ENCODE data around the gene TRA2A.

TRA2A gene

DNA sequence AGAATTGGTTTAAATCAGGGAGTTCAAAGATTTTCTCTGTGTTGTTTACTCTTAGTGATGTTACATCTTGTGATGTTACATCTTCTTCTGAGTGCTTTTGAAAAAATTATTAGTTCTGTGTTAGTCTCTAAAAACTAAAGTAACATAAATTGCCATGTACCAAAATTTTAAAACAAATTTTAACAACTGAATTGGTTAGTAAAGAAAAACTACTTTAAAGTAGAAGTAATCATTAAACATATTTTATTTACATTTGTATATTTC is 56.3 kb downstream of the TRA2A start:
- Histone ChIP-seq H3K4me3 (ENCODE audit: low read depth, low read length) (no peak overlapping the region), H2AFZ (no peak overlapping the region), H3K4me1 (no peaks in the 10 kb centered on the region), H3K27ac (no peak overlapping the region), H3K9ac (no peak overlapping the region), H3K27me3 (ENCODE audit: control insufficient read depth, insufficient read depth, low read length) (peaks cover 20% of the 10 kb centered on the region), H3K9me3 (ENCODE audit: control insufficient read depth, low read length) (peaks cover 3% of the 10 kb centered on the region), H3K79me2 (no peaks in the 10 kb centered on the region), H3K4me2 (ENCODE audit: low read length) (no peak overlapping the region), H3K36me3 (ENCODE audit: control insufficient read depth, insufficient read depth, low read length) (no peaks in the 10 kb centered on the region)
- TF ChIP-seq, protein P1, sequence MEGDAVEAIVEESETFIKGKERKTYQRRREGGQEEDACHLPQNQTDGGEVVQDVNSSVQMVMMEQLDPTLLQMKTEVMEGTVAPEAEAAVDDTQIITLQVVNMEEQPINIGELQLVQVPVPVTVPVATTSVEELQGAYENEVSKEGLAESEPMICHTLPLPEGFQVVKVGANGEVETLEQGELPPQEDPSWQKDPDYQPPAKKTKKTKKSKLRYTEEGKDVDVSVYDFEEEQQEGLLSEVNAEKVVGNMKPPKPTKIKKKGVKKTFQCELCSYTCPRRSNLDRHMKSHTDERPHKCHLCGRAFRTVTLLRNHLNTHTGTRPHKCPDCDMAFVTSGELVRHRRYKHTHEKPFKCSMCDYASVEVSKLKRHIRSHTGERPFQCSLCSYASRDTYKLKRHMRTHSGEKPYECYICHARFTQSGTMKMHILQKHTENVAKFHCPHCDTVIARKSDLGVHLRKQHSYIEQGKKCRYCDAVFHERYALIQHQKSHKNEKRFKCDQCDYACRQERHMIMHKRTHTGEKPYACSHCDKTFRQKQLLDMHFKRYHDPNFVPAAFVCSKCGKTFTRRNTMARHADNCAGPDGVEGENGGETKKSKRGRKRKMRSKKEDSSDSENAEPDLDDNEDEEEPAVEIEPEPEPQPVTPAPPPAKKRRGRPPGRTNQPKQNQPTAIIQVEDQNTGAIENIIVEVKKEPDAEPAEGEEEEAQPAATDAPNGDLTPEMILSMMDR (IDR thresholded peaks at IDR 0.05), result no peak

GRCh38 chr7:23474829-23475575 is 56.8 kb downstream of the TRA2A start:
- Histone ChIP-seq H3K79me2 (no peaks in the 10 kb centered on the region), H3K9me3 (ENCODE audit: control insufficient read depth, low read length) (peaks cover 8% of the 10 kb centered on the region), H3K4me3 (ENCODE audit: low read depth, low read length) (no peak overlapping the region), H3K9ac (no peak overlapping the region), H3K4me1 (no peaks in the 10 kb centered on the region), H3K4me2 (ENCODE audit: low read length) (no peak overlapping the region), H3K27me3 (ENCODE audit: control insufficient read depth, insufficient read depth, low read length) (peaks cover 25% of the 10 kb centered on the region), H2AFZ (no peak overlapping the region), H3K36me3 (ENCODE audit: control insufficient read depth, insufficient read depth, low read length) (no peaks in the 10 kb centered on the region), H3K27ac (no peak overlapping the region)
- TF ChIP-seq, protein P1 (IDR thresholded peaks at IDR 0.05), result no peak

GRCh38 chr7:23474094-23474828 is 57.5 kb downstream of the TRA2A start:
- Histone ChIP-seq H3K27me3 (ENCODE audit: control insufficient read depth, insufficient read depth, low read length) (peaks cover 27% of the 10 kb centered on the region), H3K36me3 (ENCODE audit: control insufficient read depth, insufficient read depth, low read length) (no peaks in the 10 kb centered on the region), H3K9ac (no peak overlapping the region), H3K4me2 (ENCODE audit: low read length) (no peak overlapping the region), H3K9me3 (ENCODE audit: control insufficient read depth, low read length) (peaks cover 9% of the 10 kb centered on the region), H3K4me3 (ENCODE audit: low read depth, low read length) (no peak overlapping the region), H2AFZ (no peak overlapping the region), H3K79me2 (no peaks in the 10 kb centered on the region), H3K4me1 (no peaks in the 10 kb centered on the region), H3K27ac (no peak overlapping the region)
- TF ChIP-seq, protein P1 (IDR thresholded peaks at IDR 0.05), result no peak

GRCh38 chr7:23473844-23474093 is 58.0 kb downstream of the TRA2A start:
- Histone ChIP-seq H3K79me2 (no peaks in the 10 kb centered on the region), H3K27ac (no peak overlapping the region), H3K4me2 (ENCODE audit: low read length) (no peak overlapping the region), H3K9me3 (ENCODE audit: control insufficient read depth, low read length) (peaks cover 9% of the 10 kb centered on the region), H3K36me3 (ENCODE audit: control insufficient read depth, insufficient read depth, low read length) (no peaks in the 10 kb centered on the region), H2AFZ (no peak overlapping the region), H3K4me1 (no peaks in the 10 kb centered on the region), H3K27me3 (ENCODE audit: control insufficient read depth, insufficient read depth, low read length) (peaks cover 27% of the 10 kb centered on the region), H3K4me3 (ENCODE audit: low read depth, low read length) (no peak overlapping the region), H3K9ac (no peak overlapping the region)
- TF ChIP-seq, protein P1 (IDR thresholded peaks at IDR 0.05), result no peak

Data from parathyroid adenoma (tissue), 2 donors.